HL-60 (cell line): ENCODE results near the gene DEPDC1B.

ENCODE experiments used
- POLR2AphosphoS5 ChIP-seq: IDR thresholded peaks from 2 replicates; pipeline ENCODE4 v1.6.1; 2012; ENCODE audit warnings: low read depth
- REST ChIP-seq: IDR thresholded peaks from 2 replicates; pipeline ENCODE4 v1.6.1; 2012; ENCODE audit warnings: low read depth; ENCODE audit not compliant: insufficient replicate concordance
- SPI1 ChIP-seq: IDR thresholded peaks from 2 replicates; pipeline ENCODE4 v1.6.1; 2012; ENCODE audit warnings: low read depth, mild to moderate bottlenecking, borderline replicate concordance
- TF ChIP-seq, protein P1 (sequence below): IDR thresholded peaks from one replicate; pipeline ENCODE4 v1.5.1; 2011; ENCODE audit warnings: low read length, control low read depth, inconsistent platforms; ENCODE audit not compliant: insufficient read depth

GRCh38 chr5:60648175-60648574, 51.8 kb downstream of the DEPDC1B start:
- no peak for TF ChIP-seq POLR2AphosphoS5
- TF ChIP-seq, protein P1, sequence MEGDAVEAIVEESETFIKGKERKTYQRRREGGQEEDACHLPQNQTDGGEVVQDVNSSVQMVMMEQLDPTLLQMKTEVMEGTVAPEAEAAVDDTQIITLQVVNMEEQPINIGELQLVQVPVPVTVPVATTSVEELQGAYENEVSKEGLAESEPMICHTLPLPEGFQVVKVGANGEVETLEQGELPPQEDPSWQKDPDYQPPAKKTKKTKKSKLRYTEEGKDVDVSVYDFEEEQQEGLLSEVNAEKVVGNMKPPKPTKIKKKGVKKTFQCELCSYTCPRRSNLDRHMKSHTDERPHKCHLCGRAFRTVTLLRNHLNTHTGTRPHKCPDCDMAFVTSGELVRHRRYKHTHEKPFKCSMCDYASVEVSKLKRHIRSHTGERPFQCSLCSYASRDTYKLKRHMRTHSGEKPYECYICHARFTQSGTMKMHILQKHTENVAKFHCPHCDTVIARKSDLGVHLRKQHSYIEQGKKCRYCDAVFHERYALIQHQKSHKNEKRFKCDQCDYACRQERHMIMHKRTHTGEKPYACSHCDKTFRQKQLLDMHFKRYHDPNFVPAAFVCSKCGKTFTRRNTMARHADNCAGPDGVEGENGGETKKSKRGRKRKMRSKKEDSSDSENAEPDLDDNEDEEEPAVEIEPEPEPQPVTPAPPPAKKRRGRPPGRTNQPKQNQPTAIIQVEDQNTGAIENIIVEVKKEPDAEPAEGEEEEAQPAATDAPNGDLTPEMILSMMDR: no peak
- no peak for TF ChIP-seq SPI1
- no peak for TF ChIP-seq REST
